ENCODE data around the gene KRTAP1-3. TPM values are rescaled to one million over a fixed set of nuclear protein-coding genes. Genes with fewer than 3 reads are reported as not detected.

The KRTAP1-3 gene
- total RNA-seq, 1 experiment from 2014 or later: not detected

- no peak for TF ChIP-seq ELF4 (CRISPR knock-in tag; IDR thresholded peaks at IDR 0.05; ENCODE audit: low read depth)
- TF ChIP-seq PREB (CRISPR knock-in tag; IDR thresholded peaks at IDR 0.05; ENCODE audit: borderline replicate concordance): no peak
- no peak for TF ChIP-seq RELA (CRISPR knock-in tag; IDR thresholded peaks at IDR 0.05; ENCODE audit: borderline replicate concordance)
- TF ChIP-seq STAT6 (CRISPR knock-in tag; conservative IDR thresholded peaks at IDR 0.05; ENCODE audit: low read depth): no peak
- TF ChIP-seq PRDM15 (CRISPR knock-in tag; IDR thresholded peaks at IDR 0.05): no peak
- TF ChIP-seq ZNF512 (CRISPR knock-in tag; IDR thresholded peaks at IDR 0.05; ENCODE audit: borderline replicate concordance): no peak
- TF ChIP-seq AR (CRISPR knock-in tag; IDR thresholded peaks at IDR 0.05): no peak
- no peak for TF ChIP-seq NFATC4 (CRISPR knock-in tag; IDR thresholded peaks at IDR 0.05)
- TF ChIP-seq SP1 (CRISPR knock-in tag; conservative IDR thresholded peaks at IDR 0.05): no peak
Measured at GRCh38 chr17:40995116-40995515, 39.6 kb downstream of the KRTAP1-3 start (continued).

- no peak for DNase-seq (ENCODE audit: low spot score)
- H3K36me3 Mint-ChIP-seq: no peaks in the 10 kb centered on the region
- H3K9me3 Mint-ChIP-seq: peaks cover 6% of the 10 kb centered on the region
- H3K27me3 Mint-ChIP-seq (ENCODE audit: low read depth): no peaks in the 10 kb centered on the region
- no peak within 1 kb of the TSS for H3K4me3 Mint-ChIP-seq
- POLR2A ChIA-PET: no interaction called here
- peaks cover 7% of the 10 kb centered on the region; the same call in 1 of the 2 replicates for H3K4me1 Mint-ChIP-seq
- no peak for ATAC-seq
- CTCF ChIA-PET: no interaction called here
- H3K27ac Mint-ChIP-seq: no peak within 1 kb of the TSS
- TF ChIP-seq ARID4B (CRISPR knock-in tag; IDR thresholded peaks at IDR 0.05; ENCODE audit: borderline replicate concordance): no peak
- TF ChIP-seq NR3C1 (CRISPR knock-in tag; conservative IDR thresholded peaks at IDR 0.05; ENCODE audit: low read depth): no peak
- no peak for TF ChIP-seq ZNF219 (CRISPR knock-in tag; IDR thresholded peaks at IDR 0.05; ENCODE audit: borderline replicate concordance)
- TF ChIP-seq ZNF396 (CRISPR knock-in tag; IDR thresholded peaks at IDR 0.05; ENCODE audit: borderline replicate concordance): no peak
- no peak for TF ChIP-seq HMGXB4 (CRISPR knock-in tag; IDR thresholded peaks at IDR 0.05)
- no peak for TF ChIP-seq PREB (CRISPR knock-in tag; IDR thresholded peaks at IDR 0.05; ENCODE audit: borderline replicate concordance)
- TF ChIP-seq JUN (CRISPR knock-in tag; IDR thresholded peaks at IDR 0.05): no peak
Measured at GRCh38 chr17:40993839-40994238, 40.8 kb downstream of the KRTAP1-3 start, which contains the start of gene KRTAP3-3. TSS of gene KRTAP3-3 (minus strand) at chr17:40994164. CDS start at chr17:40994097, 67 bp downstream.
